ENCODE results near the gene KCNJ6.
A peak's percentile ranks its signal among the peaks of the same experiment; 100 is the strongest.
"Not testable (repeated sequence)": the region's sequence is repeated elsewhere in the genome, so short reads cannot be mapped to it uniquely, and the experiment has no call there.

Gene KCNJ6

GRCh38 chr21:37592496-37592895 is 323.8 kb downstream of the KCNJ6 start:
- no peak for DNase-seq

GRCh38 chr21:37591994-37592393 is 324.3 kb downstream of the KCNJ6 start:
- not testable (repeated sequence) for DNase-seq

- DNase-seq: not testable (repeated sequence)
Measured at GRCh38 chr21:37590836-37591235, 325.4 kb downstream of the KCNJ6 start.

GRCh38 chr21:37588644-37589043 is 327.6 kb downstream of the KCNJ6 start:
- not testable (repeated sequence) for DNase-seq

GRCh38 chr21:37587635-37588177 is 328.6 kb downstream of the KCNJ6 start:
- DNase-seq: no peak

GRCh38 chr21:37587203-37587602 is 329.1 kb downstream of the KCNJ6 start:
- no peak for DNase-seq

- peak; percentile 60 for DNase-seq
Measured at GRCh38 chr21:37582590-37582989, 333.7 kb downstream of the KCNJ6 start.

GRCh38 chr21:37580666-37581065 is 335.6 kb downstream of the KCNJ6 start:
- DNase-seq: no peak

- no peak for DNase-seq
Measured at GRCh38 chr21:37579356-37579755, 336.9 kb downstream of the KCNJ6 start.

- no peak for DNase-seq
Measured at GRCh38 chr21:37578471-37579126, 337.7 kb downstream of the KCNJ6 start.

GRCh38 chr21:37576929-37577328 is 339.3 kb downstream of the KCNJ6 start:
- DNase-seq: not testable (repeated sequence)

GRCh38 chr21:37575580-37575979 is 340.7 kb downstream of the KCNJ6 start:
- DNase-seq: no peak

- no peak for DNase-seq
Measured at GRCh38 chr21:37574751-37575150, 341.5 kb downstream of the KCNJ6 start.

GRCh38 chr21:37574316-37574715 is 341.9 kb downstream of the KCNJ6 start:
- DNase-seq: no peak

- DNase-seq: no peak
Measured at GRCh38 chr21:37571442-37571841, 344.8 kb downstream of the KCNJ6 start.

- DNase-seq: no peak
Measured at GRCh38 chr21:37568916-37569315, 347.3 kb downstream of the KCNJ6 start.

- no peak for DNase-seq
Measured at GRCh38 chr21:37568415-37568814, 347.8 kb downstream of the KCNJ6 start.

GRCh38 chr21:37566790-37567615 is 349.3 kb downstream of the KCNJ6 start:
- no peak for DNase-seq

GRCh38 chr21:37565530-37566223 is 350.6 kb downstream of the KCNJ6 start:
- peak; percentile 52 for DNase-seq

GRCh38 chr21:37564924-37565529 is 351.2 kb downstream of the KCNJ6 start:
- peak; percentile 31 for DNase-seq

- peak; percentile 100 for DNase-seq
Measured at GRCh38 chr21:37564341-37564923, 351.8 kb downstream of the KCNJ6 start.

GRCh38 chr21:37563641-37564340 is 352.5 kb downstream of the KCNJ6 start:
- peak; percentile 96 for DNase-seq
